ENCODE measurements around the gene MCTP1. TPM values are rescaled to one million over a fixed set of nuclear protein-coding genes. Genes with fewer than 3 reads are reported as not detected.

The MCTP1 gene
- polyA plus RNA-seq, 1 donor (not counting 4 experiments of a cell fraction or from before 2014, with no cell fraction given) = 4.9 TPM

DNA sequence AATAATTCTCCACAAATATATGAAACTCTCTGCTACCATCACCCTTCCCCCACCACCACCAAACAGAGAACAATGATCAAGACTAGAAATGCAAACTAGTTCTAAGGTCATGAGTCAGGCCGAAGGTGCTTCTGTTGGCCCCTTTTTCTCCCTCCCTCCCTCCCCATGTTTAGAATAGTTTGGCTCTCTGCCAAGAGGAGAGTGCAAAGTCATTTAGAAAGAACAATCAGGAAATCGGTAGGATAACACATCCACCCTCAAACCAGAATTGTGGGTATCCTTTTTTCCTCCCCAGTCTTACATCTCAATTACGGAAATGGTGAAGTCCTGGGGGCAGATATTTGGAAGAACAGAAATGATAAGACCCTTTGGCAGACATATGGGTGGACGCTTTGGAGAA, 496.4 kb downstream of the MCTP1 start:
- dilution Hi-C loops (cut with MboI; ENCODE audit: extremely low pct_ligation_motif_present, low sequenced_read_pairs) = no loop called here
- Histone ChIP-seq H3K4me2 (ENCODE audit: control insufficient read depth, extremely low read depth, insufficient read depth, low read depth, low read length) (no peak overlapping the region), H3K9me3 (ENCODE audit: control insufficient read depth, low read depth, low read length) (no peaks in the 10 kb centered on the region), H3K9me1 (ENCODE audit: control insufficient read depth, extremely low read depth, insufficient read depth, low read length) (no peaks in the 10 kb centered on the region), H3K4me1 (ENCODE audit: control insufficient read depth, extremely low read depth, insufficient read depth, low read length) (no peaks in the 10 kb centered on the region), H4K20me1 (ENCODE audit: control insufficient read depth, extremely low read depth, insufficient read depth, low read length) (no peaks in the 10 kb centered on the region), H3K27me3 (ENCODE audit: control insufficient read depth, extremely low read depth, insufficient read depth, low read length) (no peaks in the 10 kb centered on the region), H3K9ac (ENCODE audit: control insufficient read depth, extremely low read depth, insufficient read depth, low read length) (no peak overlapping the region), H3K79me2 (ENCODE audit: control insufficient read depth, insufficient read depth, low read length) (no peaks in the 10 kb centered on the region), H3K27ac (ENCODE audit: control insufficient read depth, insufficient read depth, low read length) (no peak overlapping the region), H3K36me3 (ENCODE audit: control insufficient read depth in 2 of 2, extremely low read depth in 1 of 2, insufficient read depth in 2 of 2, low read length in 2 of 2) (no peaks in the 10 kb centered on the region), H3K4me3 (ENCODE audit: control insufficient read depth in 2 of 3, extremely low read depth in 1 of 3, insufficient read depth in 2 of 3, low read depth in 1 of 3, low read length in 3 of 3) (no peak overlapping the region), H2AFZ (ENCODE audit: control insufficient read depth, low read length) (no peak overlapping the region)
- no peak for DNase-seq (ENCODE audit: low read depth, low spot score)
- TF ChIP-seq, protein P1, sequence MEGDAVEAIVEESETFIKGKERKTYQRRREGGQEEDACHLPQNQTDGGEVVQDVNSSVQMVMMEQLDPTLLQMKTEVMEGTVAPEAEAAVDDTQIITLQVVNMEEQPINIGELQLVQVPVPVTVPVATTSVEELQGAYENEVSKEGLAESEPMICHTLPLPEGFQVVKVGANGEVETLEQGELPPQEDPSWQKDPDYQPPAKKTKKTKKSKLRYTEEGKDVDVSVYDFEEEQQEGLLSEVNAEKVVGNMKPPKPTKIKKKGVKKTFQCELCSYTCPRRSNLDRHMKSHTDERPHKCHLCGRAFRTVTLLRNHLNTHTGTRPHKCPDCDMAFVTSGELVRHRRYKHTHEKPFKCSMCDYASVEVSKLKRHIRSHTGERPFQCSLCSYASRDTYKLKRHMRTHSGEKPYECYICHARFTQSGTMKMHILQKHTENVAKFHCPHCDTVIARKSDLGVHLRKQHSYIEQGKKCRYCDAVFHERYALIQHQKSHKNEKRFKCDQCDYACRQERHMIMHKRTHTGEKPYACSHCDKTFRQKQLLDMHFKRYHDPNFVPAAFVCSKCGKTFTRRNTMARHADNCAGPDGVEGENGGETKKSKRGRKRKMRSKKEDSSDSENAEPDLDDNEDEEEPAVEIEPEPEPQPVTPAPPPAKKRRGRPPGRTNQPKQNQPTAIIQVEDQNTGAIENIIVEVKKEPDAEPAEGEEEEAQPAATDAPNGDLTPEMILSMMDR (optimal IDR thresholded peaks at IDR 0.05 in 1 of 3, IDR thresholded peaks at IDR 0.05 in 1 of 3, conservative IDR thresholded peaks at IDR 0.05 in 1 of 3; ENCODE audit: extremely low read depth in 1 of 3, insufficient read depth in 2 of 3, low read length in 3 of 3) = no peak
- no peak for TF ChIP-seq EZH2 (IDR thresholded peaks at IDR 0.05; ENCODE audit: low read length)
- no peak for FAIRE-seq

DNA sequence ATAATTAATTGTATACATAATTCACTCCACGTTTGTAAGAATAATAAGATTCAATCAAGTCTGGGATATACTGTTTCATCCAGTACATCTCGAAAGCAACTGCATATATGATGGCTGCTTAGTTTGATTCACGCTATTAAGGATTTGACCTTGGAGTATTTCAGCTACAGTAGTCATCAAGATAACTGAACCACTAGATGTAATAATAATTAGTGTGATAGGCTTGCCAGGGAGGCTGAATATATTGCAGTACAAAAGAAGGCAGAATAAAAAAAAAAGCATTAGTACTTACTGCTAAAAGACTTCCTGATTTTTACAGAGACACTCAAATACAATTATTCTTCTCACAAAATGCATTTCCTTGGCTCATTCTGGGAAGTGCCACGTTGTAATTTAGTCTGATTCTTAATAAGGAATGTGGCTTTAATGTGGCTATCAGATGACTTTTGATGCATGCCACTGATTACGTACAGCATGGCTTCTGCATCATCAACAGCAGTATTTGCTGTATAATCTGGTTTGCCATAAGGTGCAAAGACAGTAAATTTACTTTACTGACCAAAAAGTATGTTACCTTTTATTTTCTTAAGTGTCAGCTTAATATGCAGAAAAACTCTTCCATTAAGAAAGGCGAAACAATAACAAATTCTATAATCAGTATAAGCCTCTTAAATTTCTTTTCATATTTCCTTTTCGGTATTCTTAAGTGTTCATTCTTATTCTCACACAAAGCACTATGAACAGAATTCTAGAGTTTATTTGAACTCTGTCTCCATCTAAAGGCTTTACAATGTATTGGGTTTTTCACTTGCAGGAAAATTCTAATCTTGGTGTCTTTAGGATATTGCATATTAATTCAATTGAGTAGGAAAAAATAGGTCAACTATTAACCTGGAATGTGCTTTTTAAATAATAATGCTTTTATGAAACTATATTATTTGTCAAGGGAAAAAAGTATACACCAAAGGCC, 500.1 kb downstream of the MCTP1 start:
- Histone ChIP-seq H3K9me1 (ENCODE audit: control insufficient read depth, extremely low read depth, insufficient read depth, low read length) (no peaks in the 10 kb centered on the region), H3K4me2 (ENCODE audit: control insufficient read depth, extremely low read depth, insufficient read depth, low read depth, low read length) (no peak overlapping the region), H3K4me1 (ENCODE audit: control insufficient read depth, extremely low read depth, insufficient read depth, low read length) (no peaks in the 10 kb centered on the region), H3K9me3 (ENCODE audit: control insufficient read depth, low read depth, low read length) (no peaks in the 10 kb centered on the region), H3K9ac (ENCODE audit: control insufficient read depth, extremely low read depth, insufficient read depth, low read length) (no peak overlapping the region), H3K79me2 (ENCODE audit: control insufficient read depth, insufficient read depth, low read length) (no peaks in the 10 kb centered on the region), H3K27ac (ENCODE audit: control insufficient read depth, insufficient read depth, low read length) (no peak overlapping the region), H3K27me3 (ENCODE audit: control insufficient read depth, extremely low read depth, insufficient read depth, low read length) (no peaks in the 10 kb centered on the region), H3K4me3 (ENCODE audit: control insufficient read depth in 2 of 3, extremely low read depth in 1 of 3, insufficient read depth in 2 of 3, low read depth in 1 of 3, low read length in 3 of 3) (no peak overlapping the region), H2AFZ (ENCODE audit: control insufficient read depth, low read length) (no peak overlapping the region), H3K36me3 (ENCODE audit: control insufficient read depth in 2 of 2, extremely low read depth in 1 of 2, insufficient read depth in 2 of 2, low read length in 2 of 2) (no peaks in the 10 kb centered on the region), H4K20me1 (ENCODE audit: control insufficient read depth, extremely low read depth, insufficient read depth, low read length) (no peaks in the 10 kb centered on the region)
- dilution Hi-C loops (cut with MboI; ENCODE audit: extremely low pct_ligation_motif_present, low sequenced_read_pairs) = no loop called here
- DNase-seq (ENCODE audit: low read depth, low spot score) = no peak
- no peak for FAIRE-seq
- TF ChIP-seq, protein P1 (optimal IDR thresholded peaks at IDR 0.05 in 1 of 3, IDR thresholded peaks at IDR 0.05 in 1 of 3, conservative IDR thresholded peaks at IDR 0.05 in 1 of 3; ENCODE audit: extremely low read depth in 1 of 3, insufficient read depth in 2 of 3, low read length in 3 of 3) = no peak
- no peak for TF ChIP-seq EZH2 (IDR thresholded peaks at IDR 0.05; ENCODE audit: low read length)
